HS-5 (cell line): ENCODE measurements around the gene PSAT1.

ENCODE experiments used
- DNase-seq: peaks from one replicate; pipeline ENCODE4 v3.0.0-alpha.2; 2012; ENCODE audit warnings: low read depth

PSAT1 gene

GRCh38 chr9:78292716-78293497 is 4.0 kb upstream of the PSAT1 start:
- DNase-seq = no peak

- DNase-seq = no peak
Observed at GRCh38 chr9:78294290-78295176, 2.4 kb upstream of the PSAT1 start.

- DNase-seq = no peak
Observed at GRCh38 chr9:78295177-78295575, 1.7 kb upstream of the PSAT1 start.

- DNase-seq = no peak
Observed at GRCh38 chr9:78295731-78296130, 1.2 kb upstream of the PSAT1 start.

- DNase-seq = no peak
Observed at GRCh38 chr9:78296201-78296892, 578 bp upstream of the PSAT1 start.

GRCh38 chr9:78297672-78297961 is 692 bp downstream of the PSAT1 start:
- DNase-seq = no peak

GRCh38 chr9:78298046-78298765 is 1.3 kb downstream of the PSAT1 start:
- DNase-seq = no peak

- no peak for DNase-seq
Observed at GRCh38 chr9:78300209-78300608, 3.3 kb downstream of the PSAT1 start.

GRCh38 chr9:78301466-78301865 is 4.5 kb downstream of the PSAT1 start:
- DNase-seq = no peak

- no peak for DNase-seq
Observed at GRCh38 chr9:78303377-78304062, 6.6 kb downstream of the PSAT1 start.

GRCh38 chr9:78304357-78304756 is 7.4 kb downstream of the PSAT1 start:
- no peak for DNase-seq

- DNase-seq = no peak
Observed at GRCh38 chr9:78306222-78307076, 9.5 kb downstream of the PSAT1 start.

GRCh38 chr9:78307360-78307759 is 10.4 kb downstream of the PSAT1 start:
- DNase-seq = no peak

GRCh38 chr9:78309066-78309465 is 12.1 kb downstream of the PSAT1 start:
- no peak for DNase-seq

- no peak for DNase-seq
Observed at GRCh38 chr9:78311075-78311474, 14.2 kb downstream of the PSAT1 start.

GRCh38 chr9:78311886-78312524 is 15.1 kb downstream of the PSAT1 start:
- no peak for DNase-seq

- DNase-seq = no peak
Observed at GRCh38 chr9:78314550-78314949, 17.6 kb downstream of the PSAT1 start.

- DNase-seq = no peak
Observed at GRCh38 chr9:78314953-78315870, 18.3 kb downstream of the PSAT1 start.
